AG09319 (cell line): ENCODE measurements around the gene ADRA2B.

Experiments
- DNase-seq: peaks from one replicate; pipeline ENCODE4 v3.0.0-alpha.2; 2010; ENCODE audit warnings: low read depth; ENCODE audit errors: extremely low read depth
- CTCF ChIP-seq: IDR thresholded peaks from 2 replicates; pipeline ENCODE4 v1.5.1; 2011; ENCODE audit warnings: low read depth, mild to moderate bottlenecking, inconsistent platforms, low read length, moderate library complexity

Gene ADRA2B

GRCh38 chr2:96147593-96148201 is 31.3 kb upstream of the ADRA2B start:
- DNase-seq, result no peak
- no peak for TF ChIP-seq CTCF

DNA sequence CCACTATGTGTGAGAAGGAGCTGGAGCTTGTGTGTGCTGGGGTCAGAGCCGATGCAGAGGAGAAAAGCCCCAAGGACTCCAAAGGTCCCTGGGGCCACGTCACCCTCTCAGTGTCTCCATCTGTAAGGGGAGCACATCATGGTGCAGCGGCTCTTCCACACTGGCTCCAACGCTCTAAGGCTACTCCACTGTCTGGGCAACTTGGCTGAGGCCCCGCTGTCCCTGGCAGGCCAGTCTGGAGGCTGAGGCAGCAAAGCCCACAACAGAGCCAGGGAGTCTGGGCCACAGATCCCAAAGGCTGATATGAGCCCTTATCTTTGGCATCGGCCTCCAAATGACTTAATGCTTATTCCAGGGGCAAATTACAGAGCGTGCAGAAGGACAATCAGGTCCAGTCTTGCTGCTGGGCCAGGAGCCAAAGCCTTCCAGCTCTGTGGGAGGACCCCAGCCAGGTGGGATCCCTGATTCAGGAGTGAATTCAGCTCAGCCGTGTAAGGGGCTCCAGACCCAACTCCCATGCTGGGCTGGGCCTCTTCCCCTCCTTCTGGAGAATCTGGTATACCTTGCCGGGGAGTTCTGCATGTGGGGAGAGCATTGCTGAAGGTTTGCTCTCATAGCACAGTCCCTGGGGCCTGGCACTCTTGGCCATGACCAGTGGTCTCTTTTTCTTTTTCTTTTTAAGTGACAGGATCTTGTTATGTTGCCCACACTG is 30.7 kb upstream of the ADRA2B start:
- no peak for TF ChIP-seq CTCF
- no peak for DNase-seq

DNA sequence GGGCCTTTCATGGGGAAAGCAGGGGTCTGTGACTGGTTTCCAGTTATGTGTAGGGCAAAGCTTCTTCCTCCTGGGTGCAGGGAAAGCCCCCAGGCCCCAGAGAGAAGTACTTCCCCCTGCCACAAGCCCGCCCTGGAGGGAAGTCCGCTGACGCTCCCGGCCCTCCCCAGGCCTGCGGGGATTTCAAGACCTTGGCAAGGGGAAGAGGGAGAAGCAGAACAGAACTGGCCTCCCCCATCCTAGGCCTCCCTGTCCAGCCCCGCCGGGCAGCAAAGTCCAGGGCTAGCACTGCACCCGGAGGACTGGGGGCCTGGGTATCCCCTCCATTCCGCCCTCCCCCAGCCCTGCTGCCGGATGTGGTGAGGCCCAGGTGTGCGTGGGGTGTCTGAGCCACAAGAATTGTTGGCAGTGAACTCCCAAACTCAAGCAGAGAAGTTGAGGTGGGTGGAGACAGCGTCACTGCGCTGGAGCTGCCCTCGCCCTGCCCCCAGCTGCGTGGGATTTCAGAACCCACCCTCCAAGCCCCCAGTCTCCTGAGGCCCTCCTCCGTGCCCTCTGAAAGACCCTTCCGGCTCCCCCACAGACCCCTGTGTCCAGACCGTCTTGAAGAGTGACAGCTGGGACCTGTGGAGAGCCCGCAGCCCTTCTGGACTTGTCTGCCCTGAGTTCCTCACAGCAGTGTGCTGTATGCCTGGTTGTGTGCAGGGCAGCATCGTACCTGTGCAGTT is 29.9 kb upstream of the ADRA2B start:
- no peak for TF ChIP-seq CTCF
- DNase-seq, result no peak

GRCh38 chr2:96145848-96146152 is 29.4 kb upstream of the ADRA2B start:
- DNase-seq, result no peak
- no peak for TF ChIP-seq CTCF

- TF ChIP-seq CTCF, result no peak
- DNase-seq, result no peak
Measured at GRCh38 chr2:96145036-96145847, 28.9 kb upstream of the ADRA2B start, which contains the start of gene DUSP2. DUSP2 (minus strand) TSS chr2:96145440; CDS start chr2:96145354, 86 bp downstream.

DNA sequence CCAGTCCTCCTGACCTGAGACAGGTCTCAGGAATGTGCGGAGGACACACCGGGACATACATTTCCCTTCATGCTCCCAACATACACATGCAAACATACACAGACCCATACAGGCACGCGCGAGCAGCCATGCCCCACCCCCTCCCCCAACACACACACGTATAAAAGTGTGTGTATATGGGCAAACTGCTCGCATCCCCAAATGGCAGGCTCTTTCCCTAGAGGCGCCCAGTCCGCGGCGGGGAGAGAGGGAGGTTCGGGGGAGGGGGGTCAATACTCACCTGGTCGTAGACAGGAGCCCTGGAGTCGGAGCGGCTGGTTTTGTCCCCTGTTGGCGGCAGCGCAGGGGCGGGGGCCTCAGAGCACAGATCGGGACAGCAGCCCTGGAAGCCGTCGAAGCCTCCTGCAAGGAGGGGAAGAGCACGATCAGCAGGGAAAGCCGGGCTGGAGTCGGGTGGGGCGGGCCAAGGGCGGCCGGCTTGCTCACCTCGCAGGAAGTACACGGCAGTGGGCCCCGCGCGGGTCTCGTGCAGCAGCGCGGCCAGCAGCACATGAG is 28.2 kb upstream of the ADRA2B start:
- DNase-seq, result no peak
- TF ChIP-seq CTCF, result no peak
